Smooth muscle cell of trachea (primary cell): ENCODE results near the gene EPN1. TPM values are rescaled to one million over a fixed set of nuclear protein-coding genes. Genes with fewer than 3 reads are reported as not detected.

Experiments used
- total RNA-seq: library from RNA; depleted of rRNA; stranded (reverse); fragments of >200 nt; gene quantifications from 2 replicates; pipeline ENCODE4 v1.2.1, GENCODE V29; 2014

EPN1 gene
- 83.7 and 153 TPM in 2 replicates for total RNA-seq

GRCh38 chr19:55674841-55675660, at the start of gene EPN1:
Gene EPN1 (plus strand): TSS chr19:55675226. CDS start chr19:55678628, 3,402 bp downstream.

GRCh38 chr19:55640577-55641425, 34.2 kb upstream of the EPN1 start, which contains the start of gene ZNF580:
Gene ZNF580 (plus strand): TSS chr19:55641002. CDS start chr19:55642509, 1,507 bp downstream.

DNA sequence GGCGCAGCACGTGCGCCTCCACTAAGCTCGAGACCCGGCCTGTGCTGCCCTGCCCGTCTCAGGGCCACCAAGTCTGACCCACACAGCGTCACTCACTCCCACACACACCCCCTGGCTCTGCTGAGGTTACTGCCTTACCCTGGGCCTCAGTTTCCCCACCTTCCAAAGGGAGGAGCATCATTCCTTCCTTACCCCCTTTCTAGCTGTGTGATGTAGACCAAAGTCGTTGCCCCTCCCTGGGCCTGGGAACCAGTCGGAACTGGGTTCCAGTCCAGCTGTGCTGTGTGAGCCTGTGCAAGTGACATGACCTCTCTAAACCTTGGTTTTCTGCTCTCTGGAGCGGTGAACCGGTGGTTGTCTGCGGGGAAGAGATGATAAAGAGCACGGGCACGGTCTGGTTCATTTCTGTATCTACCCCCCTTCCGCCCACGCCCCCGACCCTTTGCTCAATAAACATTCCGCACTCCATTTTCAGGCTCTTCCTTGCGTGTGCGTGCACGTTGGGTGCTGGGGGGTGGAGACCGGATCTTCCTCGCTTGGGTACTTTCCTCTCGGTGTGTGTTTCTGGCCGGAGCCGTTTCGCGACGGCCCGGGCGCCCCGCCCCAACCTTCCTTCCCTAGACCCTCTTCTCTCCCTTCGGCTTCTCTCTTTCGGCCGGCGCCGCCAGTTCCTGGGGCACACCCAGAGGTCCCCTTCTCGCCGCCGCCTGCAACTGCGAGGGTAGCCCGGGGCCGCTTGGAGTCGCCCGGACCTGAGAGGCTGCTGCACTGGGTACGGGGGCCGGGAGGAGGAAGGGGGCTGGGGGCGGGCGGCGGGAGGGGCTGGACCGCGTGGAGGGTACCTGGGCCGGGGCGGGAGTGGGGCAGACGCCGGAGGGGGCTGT, 31.8 kb upstream of the EPN1 start, which contains the start of gene ZNF581:
Gene ZNF581, plus strand, starts transcription at position 647 of the 884 bp plus-strand sequence. CDS start 923 bp downstream, outside the sequence.

DNA sequence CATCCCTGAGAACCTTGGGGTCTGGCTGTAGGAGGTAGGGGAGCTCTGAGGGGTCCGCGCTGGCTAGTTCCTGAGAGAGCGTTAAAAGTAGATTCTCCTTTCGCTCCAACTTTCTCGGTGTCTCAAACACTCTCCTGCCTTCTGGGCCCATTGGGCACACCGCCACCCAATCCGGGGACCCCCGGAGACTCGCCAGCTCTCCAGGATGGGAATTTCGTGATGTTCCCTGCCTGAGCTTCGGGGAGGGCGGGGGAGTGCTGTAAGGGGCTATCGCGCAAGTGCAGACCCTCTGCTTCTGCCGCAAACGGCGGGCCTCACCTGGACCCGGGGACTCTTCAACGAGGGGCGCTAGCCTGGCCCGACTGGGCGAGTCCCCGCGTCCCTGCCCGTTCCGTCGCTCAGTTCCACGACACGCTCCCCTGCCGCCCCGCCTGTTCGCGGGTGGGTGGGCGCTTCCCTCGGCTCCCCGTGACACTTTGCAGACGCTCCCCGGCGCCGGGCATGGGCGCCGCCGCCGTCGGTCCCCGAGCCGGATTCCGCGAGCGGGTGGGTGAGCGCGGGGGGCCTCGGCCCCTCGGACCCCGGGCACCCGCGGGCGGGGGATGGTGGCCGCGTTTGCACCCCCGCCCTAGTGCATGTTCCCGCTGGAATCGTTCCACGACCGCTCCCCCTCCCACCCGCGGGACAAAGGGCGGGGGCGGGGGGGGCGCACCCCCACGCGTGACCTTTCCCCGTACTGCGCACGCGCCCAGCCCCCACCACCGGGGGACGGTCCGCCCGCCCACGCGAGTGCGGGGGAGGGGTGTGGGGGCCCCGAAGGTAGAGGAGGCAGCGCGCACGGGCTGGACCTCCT, 27.1 kb upstream of the EPN1 start, which contains the start of gene CCDC106:
Gene CCDC106, plus strand, starts transcription at position 481 of the 853 bp plus-strand sequence. CDS start 835 bp downstream, outside the sequence.

GRCh38 chr19:55654868-55655647, 20.0 kb upstream of the EPN1 start, which contains the start of gene U2AF2:
Gene U2AF2 (plus strand): TSS chr19:55655035. CDS start chr19:55655105, 70 bp downstream.

GRCh38 chr19:55738302-55738701, 63.3 kb downstream of the EPN1 start, which contains the start of gene NLRP9:
Gene NLRP9 (minus strand): TSS chr19:55738402. CDS start chr19:55738374, 28 bp downstream.

DNA sequence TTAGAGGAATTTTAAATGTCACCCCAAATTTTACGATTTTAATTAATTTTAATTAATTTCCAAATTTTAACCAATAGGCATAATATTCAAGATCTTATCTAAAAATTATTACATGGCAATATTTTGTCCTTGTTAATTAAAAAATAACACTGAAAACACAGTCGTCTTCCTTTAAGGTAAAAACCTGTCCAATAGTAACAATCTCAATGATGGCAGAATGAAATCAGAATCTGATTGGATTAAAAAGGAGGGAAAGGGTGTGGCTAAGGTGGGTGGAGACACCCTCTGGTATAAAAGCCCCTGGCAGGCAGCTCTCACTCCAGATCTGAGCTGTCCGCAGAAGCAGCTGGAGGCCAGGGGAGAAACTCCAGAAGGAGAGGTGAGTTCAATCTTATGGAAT, 83.8 kb downstream of the EPN1 start, which contains the start of gene RFPL4A:
Gene RFPL4A, plus strand, starts transcription at position 301 of the 400 bp plus-strand sequence. CDS start 2,704 bp downstream, outside the sequence.

Other genes starting within 250 kb of the EPN1 start
- gene SHISA7, start 231.9 kb upstream of the EPN1 start, total RNA-seq: under 0.01 TPM in 1 of 2 replicates, not detected in the other
- gene ISOC2, start 213.6 kb upstream of the EPN1 start, total RNA-seq: 51.3 TPM in 2 replicates
- not detected in 2 replicates for gene C19orf85, start 210.5 kb upstream of the EPN1 start, total RNA-seq
- 1.6 and 3.3 TPM in 2 replicates for gene ZNF628, start 198.6 kb upstream of the EPN1 start, total RNA-seq
- 18.7 and 20.8 TPM in 2 replicates for gene NAT14, start 190.0 kb upstream of the EPN1 start, total RNA-seq
- 14.4 and 47.6 TPM in 2 replicates for gene SSC5D, start 186.8 kb upstream of the EPN1 start, total RNA-seq
- gene SBK2, start 138.1 kb upstream of the EPN1 start, total RNA-seq: 0.17 TPM in 1 of 2 replicates, not detected in the other
- 0.44 TPM in 1 of 2 replicates, not detected in the other for gene SBK3, start 129.7 kb upstream of the EPN1 start, total RNA-seq
- gene ZNF579, start 94.4 kb upstream of the EPN1 start, total RNA-seq: 5.2 and 9.3 TPM in 2 replicates
- gene FIZ1, start 75.7 kb upstream of the EPN1 start, total RNA-seq: 3.8 and 5.2 TPM in 2 replicates
- gene ZNF524, start 74.9 kb upstream of the EPN1 start, total RNA-seq: 8.9 and 21.0 TPM in 2 replicates
- gene ZNF865, start 69.6 kb upstream of the EPN1 start, total RNA-seq: 3.5 and 3.9 TPM in 2 replicates
- gene ZNF784, start 50.7 kb upstream of the EPN1 start, total RNA-seq: 4.7 and 4.8 TPM in 2 replicates
- gene ZNF580, start 34.2 kb upstream of the EPN1 start, total RNA-seq: 4.2 and 6.3 TPM in 2 replicates
- gene ZNF581, start 31.6 kb upstream of the EPN1 start, total RNA-seq: 17.2 and 31.8 TPM in 2 replicates
- gene CCDC106, start 27.0 kb upstream of the EPN1 start, total RNA-seq: 12.8 and 13.4 TPM in 2 replicates
- gene U2AF2, start 20.2 kb upstream of the EPN1 start, total RNA-seq: 100 and 116 TPM in 2 replicates
- gene NLRP9, start 63.2 kb downstream of the EPN1 start, total RNA-seq: not detected in 2 replicates
- gene RFPL4A, start 83.9 kb downstream of the EPN1 start, total RNA-seq: not detected in 2 replicates
- not detected in 2 replicates for gene RFPL4AL1, start 93.9 kb downstream of the EPN1 start, total RNA-seq
- gene NLRP11, start 156.8 kb downstream of the EPN1 start, total RNA-seq: under 0.01 TPM in 1 of 2 replicates, not detected in the other
- not detected in 2 replicates for gene NLRP4, start 161.3 kb downstream of the EPN1 start, total RNA-seq